SK-N-SH treated with all-trans-retinoic acid at 6 μM for 48 hours (cell line): ENCODE results near the gene DBF4B.

ENCODE experiments used
- ARNTL ChIP-seq: fragments of 450-650 bp; formaldehyde crosslinking; IDR thresholded peaks from 2 replicates; pipeline ENCODE4 v1.5.0; 2020; ENCODE audit warnings: low read depth, mild to moderate bottlenecking, moderate library complexity, borderline replicate concordance
- BACH2 ChIP-seq: fragments of 250-450 bp; sonication (Bioruptor Pico); IDR thresholded peaks from 2 replicates; pipeline ENCODE4 v1.9.0; 2021; ENCODE audit warnings: mild to moderate bottlenecking, borderline replicate concordance
- CREB5 ChIP-seq: fragments of 250-450 bp; sonication (Bioruptor Pico); IDR thresholded peaks from 2 replicates; pipeline ENCODE4 v1.5.1; 2020; ENCODE audit warnings: low read depth, mild to moderate bottlenecking, moderate library complexity
- CSDC2 ChIP-seq: fragments of 250-450 bp; sonication (Bioruptor Pico); IDR thresholded peaks from 2 replicates; pipeline ENCODE4 v1.5.0; 2020; ENCODE audit warnings: mild to moderate bottlenecking, moderate library complexity
- CSRNP3 ChIP-seq: fragments of 250-450 bp; sonication (Bioruptor Pico); IDR thresholded peaks from 2 replicates; pipeline ENCODE4 v1.5.1; 2021; ENCODE audit warnings: mild to moderate bottlenecking, moderate library complexity
- ISL1 ChIP-seq: fragments of 250-450 bp; sonication (Bioruptor Pico); IDR thresholded peaks from 2 replicates; pipeline ENCODE4 v2.1.2; 2022; ENCODE audit warnings: mild to moderate bottlenecking, moderate library complexity
- OSR1 ChIP-seq: fragments of 250-450 bp; sonication (Bioruptor Pico); IDR thresholded peaks from 2 replicates; pipeline ENCODE4 v1.8.0; 2022; ENCODE audit warnings: moderate library complexity, mild to moderate bottlenecking, inconsistent platforms
- PATZ1 ChIP-seq: fragments of 250-450 bp; sonication (Bioruptor Pico); IDR thresholded peaks from 2 replicates; pipeline ENCODE4 v1.8.0; 2020; ENCODE audit warnings: mild to moderate bottlenecking, moderate library complexity, borderline replicate concordance
- SNAI2 ChIP-seq: fragments of 250-450 bp; sonication (Bioruptor Pico); IDR thresholded peaks from 2 replicates; pipeline ENCODE4 v1.5.0; 2020; ENCODE audit warnings: mild to moderate bottlenecking, moderate library complexity
- TOX ChIP-seq: fragments of 250-450 bp; sonication (Bioruptor Pico); IDR thresholded peaks from 2 replicates; pipeline ENCODE4 v1.8.0; 2021; ENCODE audit warnings: mild to moderate bottlenecking, moderate library complexity, borderline replicate concordance
- ZFP3 ChIP-seq: fragments of 250-450 bp; sonication (Bioruptor Pico); IDR thresholded peaks from 2 replicates; pipeline ENCODE4 v1.5.0; 2020; ENCODE audit warnings: mild to moderate bottlenecking, moderate library complexity
- ZFP30 ChIP-seq: fragments of 450-650 bp; formaldehyde crosslinking; IDR thresholded peaks from 2 replicates; pipeline ENCODE4 v1.5.0; 2022; ENCODE audit warnings: mild to moderate bottlenecking, moderate library complexity
- ZNF70 ChIP-seq: fragments of 450-650 bp; formaldehyde crosslinking; IDR thresholded peaks from 2 replicates; pipeline ENCODE4 v1.5.0; 2020; ENCODE audit warnings: mild to moderate bottlenecking, moderate library complexity

- no peak for TF ChIP-seq SNAI2 (CRISPR knock-in tag)
- no peak for TF ChIP-seq BACH2 (CRISPR knock-in tag)
- TF ChIP-seq ZFP3 (CRISPR knock-in tag), result no peak
- TF ChIP-seq ZNF70, result no peak
- TF ChIP-seq PATZ1 (CRISPR knock-in tag), result no peak
- no peak for TF ChIP-seq ARNTL (CRISPR knock-in tag)
- no peak for TF ChIP-seq TOX (CRISPR knock-in tag)
- TF ChIP-seq ZFP30 (CRISPR knock-in tag), result no peak
- TF ChIP-seq CSRNP3 (CRISPR knock-in tag), result no peak
- TF ChIP-seq CREB5 (CRISPR knock-in tag), result no peak
- no peak for TF ChIP-seq OSR1 (CRISPR knock-in tag)
- TF ChIP-seq ISL1, result no peak
- no peak for TF ChIP-seq CSDC2
These were observed 46.6 kb upstream of the DBF4B start for GRCh38 chr17:44661835-44662234.
